ENCODE results near the gene EIF3F.
A peak's percentile ranks its signal among the peaks of the same experiment; 100 is the strongest.

EIF3F gene

DNA sequence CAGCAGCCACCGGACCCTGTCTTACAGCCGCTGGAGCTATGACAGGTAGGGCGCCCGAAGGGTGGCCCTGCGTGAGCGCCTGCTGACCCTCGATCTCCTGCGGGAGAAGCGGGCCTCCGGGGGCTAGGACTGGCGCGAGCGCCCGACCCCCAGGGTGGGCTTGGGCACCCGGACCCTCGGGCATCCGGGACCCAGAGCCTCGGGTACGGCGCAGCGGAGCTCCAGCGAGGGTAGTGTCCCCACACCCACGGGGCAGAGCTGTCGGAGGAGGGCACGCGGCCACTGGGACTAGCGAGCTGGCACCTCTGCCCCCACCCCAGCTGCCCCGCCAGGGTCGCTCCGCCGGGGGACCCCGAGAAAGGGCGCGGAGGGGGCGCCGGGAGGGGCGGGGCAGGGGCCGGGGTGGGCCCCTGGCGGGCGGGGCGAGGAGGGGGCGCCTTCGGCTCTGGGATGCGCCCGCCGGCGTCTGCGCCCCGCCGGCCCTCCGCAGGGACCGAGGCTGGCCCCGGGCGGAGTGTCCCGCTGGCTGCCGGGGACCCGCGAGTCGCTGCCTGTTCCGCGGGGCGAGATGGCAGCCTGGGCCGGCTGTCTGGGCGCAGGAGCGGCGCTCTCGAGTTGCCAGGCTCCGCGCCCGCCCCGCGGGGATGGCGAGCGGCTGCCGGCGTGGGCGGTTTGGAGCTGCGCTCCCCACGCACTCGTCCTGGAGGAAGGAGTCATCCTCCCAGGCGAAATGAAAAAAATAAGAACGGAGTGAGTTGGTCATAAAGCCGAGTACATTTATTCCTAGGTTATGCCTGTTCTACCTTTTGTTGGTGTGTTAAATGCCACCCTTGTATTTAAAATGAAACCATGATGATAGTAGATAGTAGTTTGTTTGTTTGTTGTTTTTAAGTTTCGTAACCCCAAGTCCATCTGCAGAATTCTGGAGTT, 32.4 kb downstream of the EIF3F start:
- H3K27ac Mint-ChIP-seq: no peak overlapping the region
- no peaks in the 10 kb centered on the region for H3K36me3 Mint-ChIP-seq (ENCODE audit: low read depth)
- no peaks in the 10 kb centered on the region for H3K9me3 Mint-ChIP-seq
- peak overlapping the region; percentile 76 for H3K4me3 Mint-ChIP-seq
- H3K4me1 Mint-ChIP-seq: peaks cover 14% of the 10 kb centered on the region
- peak; percentile 48 for DNase-seq
- peaks cover 72% of the 10 kb centered on the region for H3K27me3 Mint-ChIP-seq (ENCODE audit: low read depth, poor library complexity)
- TF ChIP-seq, protein P1, sequence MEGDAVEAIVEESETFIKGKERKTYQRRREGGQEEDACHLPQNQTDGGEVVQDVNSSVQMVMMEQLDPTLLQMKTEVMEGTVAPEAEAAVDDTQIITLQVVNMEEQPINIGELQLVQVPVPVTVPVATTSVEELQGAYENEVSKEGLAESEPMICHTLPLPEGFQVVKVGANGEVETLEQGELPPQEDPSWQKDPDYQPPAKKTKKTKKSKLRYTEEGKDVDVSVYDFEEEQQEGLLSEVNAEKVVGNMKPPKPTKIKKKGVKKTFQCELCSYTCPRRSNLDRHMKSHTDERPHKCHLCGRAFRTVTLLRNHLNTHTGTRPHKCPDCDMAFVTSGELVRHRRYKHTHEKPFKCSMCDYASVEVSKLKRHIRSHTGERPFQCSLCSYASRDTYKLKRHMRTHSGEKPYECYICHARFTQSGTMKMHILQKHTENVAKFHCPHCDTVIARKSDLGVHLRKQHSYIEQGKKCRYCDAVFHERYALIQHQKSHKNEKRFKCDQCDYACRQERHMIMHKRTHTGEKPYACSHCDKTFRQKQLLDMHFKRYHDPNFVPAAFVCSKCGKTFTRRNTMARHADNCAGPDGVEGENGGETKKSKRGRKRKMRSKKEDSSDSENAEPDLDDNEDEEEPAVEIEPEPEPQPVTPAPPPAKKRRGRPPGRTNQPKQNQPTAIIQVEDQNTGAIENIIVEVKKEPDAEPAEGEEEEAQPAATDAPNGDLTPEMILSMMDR (IDR thresholded peaks at IDR 0.05): no peak

DNA sequence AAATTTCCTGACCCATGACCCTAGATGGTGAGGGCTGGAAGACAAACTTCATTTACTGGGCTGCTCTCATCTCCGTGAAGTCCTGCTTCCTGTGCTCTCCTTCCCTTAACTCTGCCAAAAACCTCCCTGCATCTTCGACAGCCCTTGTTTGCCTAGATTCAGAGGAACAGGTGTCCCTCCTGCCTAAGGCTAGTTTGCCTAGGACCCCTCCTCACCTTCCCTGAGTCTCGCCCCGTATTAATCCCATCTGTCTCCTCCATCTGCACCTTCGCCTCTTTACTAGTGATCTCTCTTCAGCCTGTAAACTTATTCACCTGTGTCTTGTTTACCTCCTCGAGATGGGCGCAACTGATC, 33.1 kb downstream of the EIF3F start:
- peaks cover 66% of the 10 kb centered on the region for H3K27me3 Mint-ChIP-seq (ENCODE audit: low read depth, poor library complexity)
- H3K36me3 Mint-ChIP-seq (ENCODE audit: low read depth): no peaks in the 10 kb centered on the region
- peaks cover 14% of the 10 kb centered on the region for H3K4me1 Mint-ChIP-seq
- peak overlapping the region; percentile 76 for H3K4me3 Mint-ChIP-seq
- no peaks in the 10 kb centered on the region for H3K9me3 Mint-ChIP-seq
- no peak for DNase-seq
- no peak overlapping the region for H3K27ac Mint-ChIP-seq
- TF ChIP-seq, protein P1 (IDR thresholded peaks at IDR 0.05): no peak

DNA sequence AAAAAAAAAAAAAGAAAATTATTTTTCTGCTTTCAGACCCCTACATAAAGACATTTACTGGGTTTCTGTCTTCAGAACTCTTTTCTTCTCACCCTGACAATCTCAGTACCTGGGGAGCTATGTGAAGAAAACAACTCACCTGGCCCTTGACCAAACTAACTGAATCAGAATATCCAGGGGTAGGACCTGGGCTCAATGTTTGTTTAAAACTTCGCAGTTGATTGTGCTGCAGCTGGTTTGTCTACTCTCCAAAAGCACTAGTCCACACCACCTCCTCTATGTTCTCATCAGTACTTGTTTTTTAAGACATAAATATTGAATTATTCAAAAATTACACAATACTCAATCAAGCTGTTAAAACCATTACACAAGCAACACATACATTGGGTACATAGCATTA, 34.8 kb downstream of the EIF3F start:
- H3K27ac Mint-ChIP-seq: no peak overlapping the region
- TF ChIP-seq, protein P1 (IDR thresholded peaks at IDR 0.05): no peak
- H3K27me3 Mint-ChIP-seq (ENCODE audit: low read depth, poor library complexity): peaks cover 49% of the 10 kb centered on the region
- peaks cover 14% of the 10 kb centered on the region for H3K4me1 Mint-ChIP-seq
- H3K9me3 Mint-ChIP-seq: no peaks in the 10 kb centered on the region
- DNase-seq: no peak
- no peak overlapping the region for H3K4me3 Mint-ChIP-seq
- no peaks in the 10 kb centered on the region for H3K36me3 Mint-ChIP-seq (ENCODE audit: low read depth)

DNA sequence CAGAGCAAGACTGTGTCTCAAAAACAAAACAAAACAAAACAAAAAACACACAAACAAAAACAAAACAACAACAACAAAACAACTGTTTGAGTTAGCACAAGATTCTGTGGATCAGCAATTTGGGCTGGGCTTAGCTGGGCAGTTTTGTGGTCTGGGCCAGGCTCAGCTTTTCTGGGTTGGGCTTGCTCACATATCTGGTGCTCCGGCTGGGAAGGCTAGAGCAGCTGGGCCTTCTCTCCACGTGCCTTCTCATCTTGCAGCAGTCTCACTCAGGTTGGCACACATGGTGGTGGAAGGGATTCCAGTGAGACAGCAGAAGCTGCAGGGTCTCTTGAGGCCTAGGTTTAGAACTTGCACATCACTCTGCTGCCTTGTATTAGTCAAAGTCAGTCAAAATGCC, 35.7 kb downstream of the EIF3F start:
- Mint-ChIP-seq H3K9me3 (no peaks in the 10 kb centered on the region), H3K4me1 (peaks cover 14% of the 10 kb centered on the region), H3K36me3 (ENCODE audit: low read depth) (no peaks in the 10 kb centered on the region), H3K4me3 (no peak overlapping the region), H3K27me3 (ENCODE audit: low read depth, poor library complexity) (peaks cover 39% of the 10 kb centered on the region), H3K27ac (no peak overlapping the region)
- DNase-seq: no peak
- TF ChIP-seq, protein P1 (IDR thresholded peaks at IDR 0.05): no peak

DNA sequence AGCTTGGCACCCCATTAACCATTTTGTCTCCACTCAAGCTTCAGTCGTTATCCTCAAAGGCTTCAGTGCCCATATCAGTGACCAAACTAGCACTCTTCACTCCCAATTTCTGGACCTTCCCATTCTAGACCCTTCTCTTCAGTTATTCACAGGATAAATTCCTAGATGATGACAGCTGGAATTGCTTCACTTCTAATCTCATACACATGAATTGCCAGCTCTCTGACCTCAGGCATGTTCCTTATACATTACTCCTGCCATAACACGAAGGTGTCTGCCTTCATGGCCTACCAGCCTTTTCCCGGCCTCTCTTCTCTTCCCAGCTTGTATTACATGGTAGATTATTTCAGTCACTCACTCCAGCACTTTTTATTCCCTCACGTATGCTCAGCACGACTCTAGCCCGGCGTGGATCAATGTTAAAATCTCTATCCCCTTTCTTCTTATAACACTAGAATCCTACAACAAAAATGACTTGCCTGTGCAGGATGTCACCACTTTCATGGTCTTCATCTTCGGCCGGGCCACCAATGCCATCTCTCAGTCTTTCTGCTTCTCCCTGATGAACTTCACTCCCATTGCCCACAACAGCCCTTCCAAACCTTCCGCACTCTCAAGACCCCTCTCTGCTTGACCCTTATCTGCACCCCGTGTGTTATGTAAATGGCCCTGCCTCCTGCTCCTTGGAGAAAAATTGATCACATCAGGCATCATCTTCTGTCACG, 36.9 kb downstream of the EIF3F start:
- DNase-seq: no peak
- Mint-ChIP-seq H3K27me3 (ENCODE audit: low read depth, poor library complexity) (peaks cover 40% of the 10 kb centered on the region), H3K4me1 (peaks cover 8% of the 10 kb centered on the region), H3K9me3 (no peaks in the 10 kb centered on the region), H3K27ac (no peak overlapping the region), H3K36me3 (ENCODE audit: low read depth) (no peaks in the 10 kb centered on the region), H3K4me3 (no peak overlapping the region)
- TF ChIP-seq, protein P1 (IDR thresholded peaks at IDR 0.05): no peak

All from nephron progenitor cell (in vitro differentiated cells).